GM12878 (cell line): ENCODE results near the gene GYS2. TPM values are rescaled to one million over a fixed set of nuclear protein-coding genes. Genes with fewer than 3 reads are reported as not detected.
"Not testable (repeated sequence)": the region's sequence is repeated elsewhere in the genome, so short reads cannot be mapped to it uniquely, and the experiment has no call there.

Experiments used
- ATAC-seq: fragments of 200-7000 bp; cut with Tn5 transposase; 3 replicates; pipeline ENCODE4 v1.9.1; 2020; ENCODE audit warnings: mild to moderate bottlenecking, moderate library complexity
- BruUV-seq: library from RNA; stranded (reverse); fragments of 400-500 nt; replicated peaks from 2 replicates; lab custom pipeline; 2021; lab: Mats Ljungman, UMichigan
- CTCF ChIA-PET: fragments of 300-600 bp; sonication (Branson Sonifier 250); formaldehyde crosslinking; extraction: SDS; loops from one replicate; lab custom pipeline; 2021; ENCODE audit warnings: inconsistent platforms; lab: Yijun Ruan, JAX
- POLR2A ChIA-PET: fragments of 350-600 bp; formaldehyde crosslinking; extraction: SDS; loops from one replicate; lab custom pipeline; 2021; ENCODE audit warnings: inconsistent platforms; lab: Charles Lee
- RAD21 ChIA-PET: fragments of 300-600 bp; sonication (Branson Sonifier 250); formaldehyde crosslinking; loops from one replicate; lab custom pipeline; 2023; ENCODE audit warnings: antibody characterized with exemption; ENCODE audit not compliant: unreplicated experiment; lab: Charles Lee
- SMC1A ChIA-PET: fragments of 300-600 bp; sonication (Branson Sonifier 250); formaldehyde crosslinking; loops from one replicate; lab custom pipeline; 2023; ENCODE audit not compliant: unreplicated experiment, uncharacterized antibody; lab: Charles Lee
- DNase-seq: peaks from one replicate; pipeline ENCODE4 v3.0.0-alpha.2; 2011; ENCODE audit warnings: low read depth, low spot score
- FAIRE-seq: peaks from 3 replicates; lab custom pipeline; 2011; peaks lifted over from hg19 to GRCh38; lab: Jason Lieb, UNC
- H2AFZ ChIP-seq: 2 replicates; pipeline ENCODE4 v1.6.0; 2011; ENCODE audit warnings: low read depth, low read length, control low read depth; ENCODE audit not compliant: control insufficient read depth
- H3K27ac ChIP-seq: 2 replicates; pipeline ENCODE4 v1.5.1; 2011; ENCODE audit warnings: control low read depth; ENCODE audit not compliant: control insufficient read depth, insufficient read depth
- H3K27me3 ChIP-seq, 2 experiments: replicated peaks in 1 of 2; 2 replicates each; pipeline versions ENCODE4 v1.6.0 to v1.6.1; 2011; ENCODE audit warnings: low read length in 1 of 2; ENCODE audit not compliant: control insufficient read depth in 2 of 2, insufficient read depth in 2 of 2
- H3K36me3 ChIP-seq, 2 experiments: 2 replicates each; pipeline ENCODE4 v1.5.1; 2011; ENCODE audit warnings: low read length in 1 of 2; ENCODE audit not compliant: control insufficient read depth in 2 of 2, insufficient read depth in 2 of 2
- H3K4me1 ChIP-seq: 2 replicates; pipeline ENCODE4 v1.6.1; 2011; ENCODE audit warnings: mild to moderate bottlenecking, low read length, moderate library complexity, mixed read lengths; ENCODE audit not compliant: control insufficient read depth, insufficient read depth
- H3K4me2 ChIP-seq: 2 replicates; pipeline ENCODE4 v1.6.0; 2011; ENCODE audit warnings: control low read depth; ENCODE audit not compliant: control insufficient read depth, insufficient read depth
- H3K4me3 ChIP-seq: fragments of 200-600 bp; sonication (generic); 2 replicates; pipeline ENCODE4 v1.5.1; 2016
- H3K79me2 ChIP-seq: 2 replicates; pipeline ENCODE4 v1.6.0; 2011; ENCODE audit warnings: low read length; ENCODE audit not compliant: control insufficient read depth, insufficient read depth
- H3K9ac ChIP-seq: 2 replicates; pipeline ENCODE4 v1.8.0; 2011; ENCODE audit warnings: low read length, control low read depth, mixed read lengths; ENCODE audit not compliant: control insufficient read depth, insufficient read depth
- H3K9me3 ChIP-seq: replicated peaks from 3 replicates; pipeline ENCODE4 v1.5.1; 2011; ENCODE audit warnings: mild to moderate bottlenecking, low read length; ENCODE audit not compliant: control insufficient read depth, insufficient read depth
- H4K20me1 ChIP-seq: 2 replicates; pipeline ENCODE4 v1.6.0; 2011; ENCODE audit not compliant: control insufficient read depth, insufficient read depth
- CREB1 ChIP-seq: IDR thresholded peaks from 2 replicates; pipeline ENCODE4 v1.6.1; 2012; ENCODE audit warnings: low read depth, mild to moderate bottlenecking, inconsistent platforms
- MXI1 ChIP-seq: fragments of 150-350 bp; IDR thresholded peaks from 2 replicates; pipeline ENCODE4 v1.6.1; 2011; ENCODE audit warnings: low read depth, mild to moderate bottlenecking, inconsistent platforms, low read length, improper control_type of control experiment
- PML ChIP-seq: IDR thresholded peaks from 2 replicates; pipeline ENCODE4 v1.6.1; 2012; ENCODE audit warnings: low read length, inconsistent platforms
- SPI1 ChIP-seq: IDR thresholded peaks from 2 replicates; pipeline ENCODE4 v1.6.1; 2011; ENCODE audit warnings: low read depth, mild to moderate bottlenecking, low read length, moderate library complexity, borderline replicate concordance; ENCODE audit not compliant: insufficient read depth
- ZNF24 ChIP-seq: fragments of 450-650 bp; IDR thresholded peaks from 2 replicates; pipeline ENCODE4 v1.6.1; 2017; ENCODE audit warnings: antibody characterized with exemption, mild to moderate bottlenecking
- ZNF622 ChIP-seq: fragments of 450-650 bp; IDR thresholded peaks from 2 replicates; pipeline ENCODE4 v1.6.1; 2017; ENCODE audit warnings: mild to moderate bottlenecking, inconsistent platforms
- WGBS: methylation state at CpG from one replicate; pipeline ENCODE4 v1.1.6; 2016; ENCODE audit warnings: low lambda C conversion rate; ENCODE audit not compliant: insufficient replicate concordance, insufficient coverage; ENCODE audit errors: missing lambda C conversion rate; 5-methylcytosine and 5-hydroxymethylcytosine counted together
- in situ Hi-C: fragments of 300-500 bp; cut with MboI; formaldehyde crosslinking; loops from 9 replicates; pipeline ENCODE4 v1.14.3; 2018; ENCODE audit warnings: mixed read lengths
- intact Hi-C: fragments of 100-400 bp; cut with micrococcal nuclease; formaldehyde crosslinking; loops from one replicate; pipeline ENCODE4 v1.14.2; 2022; ENCODE audit not compliant: unreplicated experiment
- polyA plus RNA-seq, 11 experiments: library from polyadenylated mRNA; depleted of rRNA in 4 of 11; unstranded in 6 of 11; stranded (reverse) in 5 of 11; fragments of >200 nt; fragmentation: Nextera tagmentation in 4 of 11; fragmentation: Illumina TruSeq in 1 of 11; extraction: Ambion mirVana in 4 of 11; extraction: Trizol in 1 of 11; gene quantifications; 1 replicate in 1 of 11; 2 replicates in 10 of 11; pipeline versions ENCODE4 v1.2.1 to v1.2.3, GENCODE V29; 2011 to 2016; ENCODE audit warnings: inconsistent platforms in 2 of 11, missing spikeins in 2 of 11, low read depth in 1 of 11
- total RNA-seq, 4 experiments: library from RNA; depleted of rRNA in 3 of 4; stranded (reverse); fragments of >200 nt in 3 of 4; fragmentation: Illumina TruSeq in 1 of 4; extraction: Trizol in 1 of 4; gene quantifications; 2 replicates each; pipeline versions ENCODE4 v1.2.1 to v1.2.3, GENCODE V29; 2013 to 2021
- TF ChIP-seq, protein P1 (sequence below): fragments of 150-350 bp; IDR thresholded peaks from 2 replicates; pipeline ENCODE4 v1.6.1; 2014; ENCODE audit warnings: mild to moderate bottlenecking, low read depth, low read length

Gene GYS2
- total and polyA plus RNA-seq, 10 of the 15 experiments (the other 5 are each of a cell fraction or from before 2014, with no cell fraction given), result not detected

GRCh38 chr12:21645041-21645500 is 40.4 kb upstream of the GYS2 start:
- BruUV-seq, DNase-seq, H3K79me2 ChIP-seq, H3K9me3 ChIP-seq, intact Hi-C loops, H3K27ac ChIP-seq, in situ Hi-C loops, H3K4me2 ChIP-seq, H4K20me1 ChIP-seq, H3K27me3 ChIP-seq, H3K4me1 ChIP-seq, ATAC-seq, CTCF ChIA-PET, RAD21 ChIA-PET, H2AFZ ChIP-seq, FAIRE-seq, H3K4me3 ChIP-seq, H3K9ac ChIP-seq: not testable (repeated sequence)
- WGBS, result 62% methylated on average over 7 of the region's 7 CpGs
- peaks cover 2 to 28% of the 10 kb centered on the region in 2 experiments for H3K36me3 ChIP-seq
- SMC1A ChIA-PET, result interaction anchor here (0.9 kb wide), 1 partner anchor 13 kb away, joined by 3 read pairs; the partner anchor contains the start of gene LDHB
- POLR2A ChIA-PET, result interaction anchor here (0.6 kb wide), 1 partner anchor 423 kb away, joined by 3 read pairs; no protein-coding TSS in a partner anchor
- peak; percentile 35; the same call in 1 of the 2 replicates for TF ChIP-seq SPI1
- TF ChIP-seq, all 136 proteins: peak for 1; not testable (repeated sequence) for 135

DNA sequence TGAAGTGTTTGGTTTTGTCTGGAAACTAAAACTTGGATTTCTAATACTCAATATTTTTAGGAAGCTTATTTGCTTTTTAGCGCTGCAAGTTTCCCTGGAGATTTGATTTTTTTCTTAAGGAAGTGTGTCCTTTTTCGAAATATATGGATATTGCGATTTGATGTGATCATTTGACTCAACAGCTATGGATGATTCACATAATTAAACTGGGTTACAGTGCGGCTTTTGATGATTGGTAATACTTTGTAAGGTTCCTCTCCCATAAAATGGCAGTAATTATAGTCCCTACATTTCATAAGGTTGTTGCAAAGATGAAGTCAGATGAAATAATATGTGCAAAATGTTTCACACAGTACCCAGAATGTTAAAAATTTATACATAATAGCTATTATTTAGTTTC is 39.9 kb upstream of the GYS2 start:
- peaks cover 2 to 28% of the 10 kb centered on the region in 2 experiments for H3K36me3 ChIP-seq
- DNase-seq (no peak), ATAC-seq (no peak), FAIRE-seq (no peak)
- no peaks in the 10 kb centered on the region for H3K4me1 ChIP-seq
- ChIA-PET RAD21 (no interaction called here), POLR2A (interaction anchor here (0.6 kb wide), 2 partner anchors 79 to 423 kb away, joined by 3 to 4 read pairs; no protein-coding TSS in a partner anchor), CTCF (interaction anchor here (1.2 kb wide), 1 partner anchor 8 kb away, joined by 3 read pairs; no protein-coding TSS in a partner anchor), SMC1A (interaction anchor here (0.9 to 3.0 kb wide), 2 partner anchors 8 to 13 kb away, joined by 3 to 19 read pairs; partner anchors contain the start of gene LDHB)
- BruUV-seq, result no TSS peak
- intact Hi-C loops, result no loop called here
- H4K20me1 ChIP-seq, result no peaks in the 10 kb centered on the region
- no peaks in the 10 kb centered on the region for H3K27me3 ChIP-seq
- H3K79me2 ChIP-seq, result peaks cover 7% of the 10 kb centered on the region
- H3K27ac ChIP-seq, result no peak overlapping the region
- 100% methylated on average over 4 of the region's 4 CpGs for WGBS
- H3K9me3 ChIP-seq, result no peaks in the 10 kb centered on the region
- no peak overlapping the region for H3K9ac ChIP-seq
- no peak overlapping the region for H3K4me3 ChIP-seq
- H3K4me2 ChIP-seq, result no peak overlapping the region
- no peak overlapping the region for H2AFZ ChIP-seq
- TF ChIP-seq ZNF622 (no peak), CREB1 (no peak), PML (no peak), MXI1 (no peak), ZNF24 (no peak)
- TF ChIP-seq, protein P1, sequence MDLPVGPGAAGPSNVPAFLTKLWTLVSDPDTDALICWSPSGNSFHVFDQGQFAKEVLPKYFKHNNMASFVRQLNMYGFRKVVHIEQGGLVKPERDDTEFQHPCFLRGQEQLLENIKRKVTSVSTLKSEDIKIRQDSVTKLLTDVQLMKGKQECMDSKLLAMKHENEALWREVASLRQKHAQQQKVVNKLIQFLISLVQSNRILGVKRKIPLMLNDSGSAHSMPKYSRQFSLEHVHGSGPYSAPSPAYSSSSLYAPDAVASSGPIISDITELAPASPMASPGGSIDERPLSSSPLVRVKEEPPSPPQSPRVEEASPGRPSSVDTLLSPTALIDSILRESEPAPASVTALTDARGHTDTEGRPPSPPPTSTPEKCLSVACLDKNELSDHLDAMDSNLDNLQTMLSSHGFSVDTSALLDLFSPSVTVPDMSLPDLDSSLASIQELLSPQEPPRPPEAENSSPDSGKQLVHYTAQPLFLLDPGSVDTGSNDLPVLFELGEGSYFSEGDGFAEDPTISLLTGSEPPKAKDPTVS, result no peak
- TF ChIP-seq, all 136 proteins: peak for 0
- in situ Hi-C loops, result no loop called here
